SK-N-SH treated with all-trans-retinoic acid at 6 μM for 48 hours (cell line): ENCODE results near the gene DIP2C.
A peak's percentile ranks its signal among the peaks of the same experiment; 100 is the strongest.

Source experiments
- ATAC-seq: fragments of 200-7000 bp; cut with Tn5 transposase; 3 replicates; pipeline ENCODE4 v1.9.1; 2020; ENCODE audit warnings: mild to moderate bottlenecking, moderate library complexity
- ARNTL ChIP-seq: fragments of 450-650 bp; formaldehyde crosslinking; IDR thresholded peaks from 2 replicates; pipeline ENCODE4 v1.5.0; 2020; ENCODE audit warnings: low read depth, mild to moderate bottlenecking, moderate library complexity, borderline replicate concordance
- BACH2 ChIP-seq: fragments of 250-450 bp; sonication (Bioruptor Pico); IDR thresholded peaks from 2 replicates; pipeline ENCODE4 v1.9.0; 2021; ENCODE audit warnings: mild to moderate bottlenecking, borderline replicate concordance
- CSDC2 ChIP-seq: fragments of 250-450 bp; sonication (Bioruptor Pico); IDR thresholded peaks from 2 replicates; pipeline ENCODE4 v1.5.0; 2020; ENCODE audit warnings: mild to moderate bottlenecking, moderate library complexity
- ISL1 ChIP-seq: fragments of 250-450 bp; sonication (Bioruptor Pico); IDR thresholded peaks from 2 replicates; pipeline ENCODE4 v2.1.2; 2022; ENCODE audit warnings: mild to moderate bottlenecking, moderate library complexity
- OSR1 ChIP-seq: fragments of 250-450 bp; sonication (Bioruptor Pico); IDR thresholded peaks from 2 replicates; pipeline ENCODE4 v1.8.0; 2022; ENCODE audit warnings: moderate library complexity, mild to moderate bottlenecking, inconsistent platforms
- RARB ChIP-seq: fragments of 250-450 bp; sonication (Bioruptor Pico); IDR thresholded peaks from 2 replicates; pipeline ENCODE4 v1.8.0; 2021; ENCODE audit warnings: mild to moderate bottlenecking, moderate library complexity
- SNAI2 ChIP-seq: fragments of 250-450 bp; sonication (Bioruptor Pico); IDR thresholded peaks from 2 replicates; pipeline ENCODE4 v1.5.0; 2020; ENCODE audit warnings: mild to moderate bottlenecking, moderate library complexity
- TCF4 ChIP-seq: fragments of 250-450 bp; sonication (Bioruptor Pico); IDR thresholded peaks from 2 replicates; pipeline ENCODE4 v1.8.0; 2021; ENCODE audit warnings: mild to moderate bottlenecking, moderate library complexity, borderline replicate concordance
- ZC3H10 ChIP-seq: fragments of 250-450 bp; sonication (Bioruptor Pico); IDR thresholded peaks from 2 replicates; pipeline ENCODE4 v1.5.1; 2021; ENCODE audit warnings: mild to moderate bottlenecking, moderate library complexity
- ZFP30 ChIP-seq: fragments of 450-650 bp; formaldehyde crosslinking; IDR thresholded peaks from 2 replicates; pipeline ENCODE4 v1.5.0; 2022; ENCODE audit warnings: mild to moderate bottlenecking, moderate library complexity
- ZNF565 ChIP-seq: fragments of 450-650 bp; formaldehyde crosslinking; conservative IDR thresholded peaks from 2 replicates; pipeline ENCODE4 v1.5.0; 2020; ENCODE audit warnings: low read depth, mild to moderate bottlenecking, moderate library complexity
- ZNF70 ChIP-seq: fragments of 450-650 bp; formaldehyde crosslinking; IDR thresholded peaks from 2 replicates; pipeline ENCODE4 v1.5.0; 2020; ENCODE audit warnings: mild to moderate bottlenecking, moderate library complexity
- ZNF8 ChIP-seq: fragments of 450-650 bp; formaldehyde crosslinking; IDR thresholded peaks from 2 replicates; pipeline ENCODE4 v1.5.0; 2020; ENCODE audit warnings: mild to moderate bottlenecking, moderate library complexity
- TF ChIP-seq, protein P1 (sequence below): fragments of 250-450 bp; sonication (Bioruptor Pico); IDR thresholded peaks from 2 replicates; pipeline ENCODE4 v1.5.1; 2020; ENCODE audit warnings: low read depth, mild to moderate bottlenecking, moderate library complexity
- TF ChIP-seq, protein P2 (sequence below): fragments of 250-450 bp; sonication (Bioruptor Pico); IDR thresholded peaks from 2 replicates; pipeline ENCODE4 v1.8.0; 2020; ENCODE audit warnings: mild to moderate bottlenecking, moderate library complexity, borderline replicate concordance
- TF ChIP-seq, protein P3 (sequence below): fragments of 250-450 bp; sonication (Bioruptor Pico); IDR thresholded peaks from 2 replicates; pipeline ENCODE4 v1.5.0; 2020; ENCODE audit warnings: mild to moderate bottlenecking, moderate library complexity
- TF ChIP-seq, protein P4 (sequence below): fragments of 250-450 bp; sonication (Bioruptor Pico); IDR thresholded peaks from 2 replicates; pipeline ENCODE4 v1.5.1; 2021; ENCODE audit warnings: mild to moderate bottlenecking, moderate library complexity
- TF ChIP-seq, protein P5 (sequence below): fragments of 250-450 bp; sonication (Bioruptor Pico); IDR thresholded peaks from 2 replicates; pipeline ENCODE4 v1.8.0; 2021; ENCODE audit warnings: low read depth, mild to moderate bottlenecking, moderate library complexity, borderline replicate concordance

DIP2C gene

DNA sequence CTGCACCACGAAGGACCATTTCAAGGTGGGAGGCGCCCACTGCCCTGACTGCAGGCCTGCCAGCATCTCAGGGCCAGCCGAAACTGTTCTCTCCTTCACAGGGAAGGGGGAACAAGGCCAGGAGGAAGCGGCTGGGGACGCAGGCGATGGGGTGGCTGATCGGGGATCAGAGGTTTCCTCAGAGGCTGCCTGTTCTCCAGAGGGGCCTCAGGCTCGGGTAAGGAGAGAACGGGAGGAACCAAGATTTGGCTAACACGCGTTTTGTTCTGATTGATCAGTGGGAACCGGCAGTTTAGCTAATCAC is 87.9 kb downstream of the DIP2C start:
- ATAC-seq = no peak
- no peak for TF ChIP-seq ISL1
- TF ChIP-seq, protein P1, sequence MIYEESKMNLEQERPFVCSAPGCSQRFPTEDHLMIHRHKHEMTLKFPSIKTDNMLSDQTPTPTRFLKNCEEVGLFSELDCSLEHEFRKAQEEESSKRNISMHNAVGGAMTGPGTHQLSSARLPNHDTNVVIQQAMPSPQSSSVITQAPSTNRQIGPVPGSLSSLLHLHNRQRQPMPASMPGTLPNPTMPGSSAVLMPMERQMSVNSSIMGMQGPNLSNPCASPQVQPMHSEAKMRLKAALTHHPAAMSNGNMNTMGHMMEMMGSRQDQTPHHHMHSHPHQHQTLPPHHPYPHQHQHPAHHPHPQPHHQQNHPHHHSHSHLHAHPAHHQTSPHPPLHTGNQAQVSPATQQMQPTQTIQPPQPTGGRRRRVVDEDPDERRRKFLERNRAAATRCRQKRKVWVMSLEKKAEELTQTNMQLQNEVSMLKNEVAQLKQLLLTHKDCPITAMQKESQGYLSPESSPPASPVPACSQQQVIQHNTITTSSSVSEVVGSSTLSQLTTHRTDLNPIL (CRISPR knock-in tag) = no peak
- no peak for TF ChIP-seq ZNF70 (CRISPR knock-in tag)
- no peak for TF ChIP-seq ZNF565 (CRISPR knock-in tag)
- TF ChIP-seq ZFP30 = no peak
- TF ChIP-seq BACH2 (CRISPR knock-in tag) = no peak
- TF ChIP-seq, protein P2, sequence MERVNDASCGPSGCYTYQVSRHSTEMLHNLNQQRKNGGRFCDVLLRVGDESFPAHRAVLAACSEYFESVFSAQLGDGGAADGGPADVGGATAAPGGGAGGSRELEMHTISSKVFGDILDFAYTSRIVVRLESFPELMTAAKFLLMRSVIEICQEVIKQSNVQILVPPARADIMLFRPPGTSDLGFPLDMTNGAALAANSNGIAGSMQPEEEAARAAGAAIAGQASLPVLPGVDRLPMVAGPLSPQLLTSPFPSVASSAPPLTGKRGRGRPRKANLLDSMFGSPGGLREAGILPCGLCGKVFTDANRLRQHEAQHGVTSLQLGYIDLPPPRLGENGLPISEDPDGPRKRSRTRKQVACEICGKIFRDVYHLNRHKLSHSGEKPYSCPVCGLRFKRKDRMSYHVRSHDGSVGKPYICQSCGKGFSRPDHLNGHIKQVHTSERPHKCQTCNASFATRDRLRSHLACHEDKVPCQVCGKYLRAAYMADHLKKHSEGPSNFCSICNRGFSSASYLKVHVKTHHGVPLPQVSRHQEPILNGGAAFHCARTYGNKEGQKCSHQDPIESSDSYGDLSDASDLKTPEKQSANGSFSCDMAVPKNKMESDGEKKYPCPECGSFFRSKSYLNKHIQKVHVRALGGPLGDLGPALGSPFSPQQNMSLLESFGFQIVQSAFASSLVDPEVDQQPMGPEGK = no peak
- no peak for TF ChIP-seq TCF4 (CRISPR knock-in tag)
- no peak for TF ChIP-seq SNAI2 (CRISPR knock-in tag)
- no peak for TF ChIP-seq ZC3H10

DNA sequence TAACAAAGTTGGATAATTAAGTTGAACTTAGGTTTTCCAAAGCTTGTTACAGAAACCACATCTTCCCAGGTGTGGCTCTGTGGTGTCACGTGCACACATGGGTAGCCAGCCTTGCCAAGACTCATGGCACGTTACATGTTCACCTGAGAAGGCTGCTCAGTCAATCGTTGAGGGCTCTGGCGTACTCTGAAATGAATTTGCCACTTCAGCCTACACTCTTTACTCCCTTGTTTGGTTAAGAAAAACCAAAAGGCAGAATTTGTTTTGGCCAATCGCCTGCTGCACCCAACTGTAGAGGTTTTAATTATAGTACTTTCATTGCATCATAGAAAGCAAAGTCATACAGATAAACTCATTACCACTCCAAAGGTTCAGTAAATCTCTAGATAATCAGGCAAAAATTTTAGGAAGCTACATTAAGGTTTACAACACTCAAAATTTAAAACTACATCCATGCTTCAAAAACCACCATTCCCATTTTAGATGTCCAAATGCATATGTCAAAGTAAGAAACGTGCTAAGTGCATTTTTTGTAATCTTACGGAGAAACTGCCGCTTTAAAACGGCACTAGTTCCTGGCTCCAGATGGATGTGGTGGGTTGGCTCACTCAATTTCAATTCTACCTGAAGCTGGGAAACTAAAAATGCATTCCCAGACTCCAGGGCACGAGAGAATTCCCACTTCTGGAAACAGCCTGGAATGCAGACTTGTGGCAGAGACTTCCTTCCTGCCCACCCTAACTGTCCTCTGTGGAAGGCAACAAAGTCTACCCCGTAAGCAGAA is 88.4 kb downstream of the DIP2C start:
- ATAC-seq = no peak
- peak; percentile 39 for TF ChIP-seq ISL1
- no peak for TF ChIP-seq ZC3H10

DNA sequence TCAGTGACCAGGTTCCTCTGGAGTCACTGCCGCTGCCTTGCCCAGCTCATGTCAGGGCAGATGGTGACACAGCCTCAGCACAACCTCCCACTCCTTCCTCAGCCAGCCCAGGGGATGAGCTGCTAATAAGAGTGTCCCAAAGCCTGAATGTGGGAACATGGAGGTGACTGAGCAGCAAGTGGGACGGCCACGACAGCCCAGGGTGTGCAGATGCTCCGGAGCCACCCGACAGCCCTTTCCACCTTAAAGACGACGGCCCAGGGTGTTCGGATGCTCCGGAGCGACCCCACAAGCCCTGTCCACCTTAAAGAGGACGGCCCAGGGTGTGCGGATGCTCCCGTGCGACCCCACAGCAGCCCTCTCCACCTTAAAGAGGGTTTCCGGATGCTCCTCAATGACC is 89.2 kb downstream of the DIP2C start:
- ATAC-seq = no peak
- TF ChIP-seq ARNTL (CRISPR knock-in tag) (no peak), ZC3H10 (no peak), CSDC2 (CRISPR knock-in tag) (no peak), SNAI2 (CRISPR knock-in tag) (no peak), RARB (CRISPR knock-in tag) (no peak), OSR1 (CRISPR knock-in tag) (no peak), ZNF8 (no peak)
- TF ChIP-seq, protein P2 = no peak
- TF ChIP-seq, protein P3, sequence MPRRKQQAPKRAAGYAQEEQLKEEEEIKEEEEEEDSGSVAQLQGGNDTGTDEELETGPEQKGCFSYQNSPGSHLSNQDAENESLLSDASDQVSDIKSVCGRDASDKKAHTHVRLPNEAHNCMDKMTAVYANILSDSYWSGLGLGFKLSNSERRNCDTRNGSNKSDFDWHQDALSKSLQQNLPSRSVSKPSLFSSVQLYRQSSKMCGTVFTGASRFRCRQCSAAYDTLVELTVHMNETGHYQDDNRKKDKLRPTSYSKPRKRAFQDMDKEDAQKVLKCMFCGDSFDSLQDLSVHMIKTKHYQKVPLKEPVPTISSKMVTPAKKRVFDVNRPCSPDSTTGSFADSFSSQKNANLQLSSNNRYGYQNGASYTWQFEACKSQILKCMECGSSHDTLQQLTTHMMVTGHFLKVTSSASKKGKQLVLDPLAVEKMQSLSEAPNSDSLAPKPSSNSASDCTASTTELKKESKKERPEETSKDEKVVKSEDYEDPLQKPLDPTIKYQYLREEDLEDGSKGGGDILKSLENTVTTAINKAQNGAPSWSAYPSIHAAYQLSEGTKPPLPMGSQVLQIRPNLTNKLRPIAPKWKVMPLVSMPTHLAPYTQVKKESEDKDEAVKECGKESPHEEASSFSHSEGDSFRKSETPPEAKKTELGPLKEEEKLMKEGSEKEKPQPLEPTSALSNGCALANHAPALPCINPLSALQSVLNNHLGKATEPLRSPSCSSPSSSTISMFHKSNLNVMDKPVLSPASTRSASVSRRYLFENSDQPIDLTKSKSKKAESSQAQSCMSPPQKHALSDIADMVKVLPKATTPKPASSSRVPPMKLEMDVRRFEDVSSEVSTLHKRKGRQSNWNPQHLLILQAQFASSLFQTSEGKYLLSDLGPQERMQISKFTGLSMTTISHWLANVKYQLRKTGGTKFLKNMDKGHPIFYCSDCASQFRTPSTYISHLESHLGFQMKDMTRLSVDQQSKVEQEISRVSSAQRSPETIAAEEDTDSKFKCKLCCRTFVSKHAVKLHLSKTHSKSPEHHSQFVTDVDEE (CRISPR knock-in tag) = no peak
- TF ChIP-seq, protein P4, sequence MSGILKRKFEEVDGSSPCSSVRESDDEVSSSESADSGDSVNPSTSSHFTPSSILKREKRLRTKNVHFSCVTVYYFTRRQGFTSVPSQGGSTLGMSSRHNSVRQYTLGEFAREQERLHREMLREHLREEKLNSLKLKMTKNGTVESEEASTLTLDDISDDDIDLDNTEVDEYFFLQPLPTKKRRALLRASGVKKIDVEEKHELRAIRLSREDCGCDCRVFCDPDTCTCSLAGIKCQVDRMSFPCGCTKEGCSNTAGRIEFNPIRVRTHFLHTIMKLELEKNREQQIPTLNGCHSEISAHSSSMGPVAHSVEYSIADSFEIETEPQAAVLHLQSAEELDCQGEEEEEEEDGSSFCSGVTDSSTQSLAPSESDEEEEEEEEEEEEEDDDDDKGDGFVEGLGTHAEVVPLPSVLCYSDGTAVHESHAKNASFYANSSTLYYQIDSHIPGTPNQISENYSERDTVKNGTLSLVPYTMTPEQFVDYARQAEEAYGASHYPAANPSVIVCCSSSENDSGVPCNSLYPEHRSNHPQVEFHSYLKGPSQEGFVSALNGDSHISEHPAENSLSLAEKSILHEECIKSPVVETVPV = no peak
- TF ChIP-seq, protein P5, sequence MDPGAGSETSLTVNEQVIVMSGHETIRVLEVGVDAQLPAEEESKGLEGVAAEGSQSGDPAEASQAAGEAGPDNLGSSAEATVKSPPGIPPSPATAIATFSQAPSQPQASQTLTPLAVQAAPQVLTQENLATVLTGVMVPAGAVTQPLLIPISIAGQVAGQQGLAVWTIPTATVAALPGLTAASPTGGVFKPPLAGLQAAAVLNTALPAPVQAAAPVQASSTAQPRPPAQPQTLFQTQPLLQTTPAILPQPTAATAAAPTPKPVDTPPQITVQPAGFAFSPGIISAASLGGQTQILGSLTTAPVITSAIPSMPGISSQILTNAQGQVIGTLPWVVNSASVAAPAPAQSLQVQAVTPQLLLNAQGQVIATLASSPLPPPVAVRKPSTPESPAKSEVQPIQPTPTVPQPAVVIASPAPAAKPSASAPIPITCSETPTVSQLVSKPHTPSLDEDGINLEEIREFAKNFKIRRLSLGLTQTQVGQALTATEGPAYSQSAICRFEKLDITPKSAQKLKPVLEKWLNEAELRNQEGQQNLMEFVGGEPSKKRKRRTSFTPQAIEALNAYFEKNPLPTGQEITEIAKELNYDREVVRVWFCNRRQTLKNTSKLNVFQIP (CRISPR knock-in tag) = no peak
- TF ChIP-seq, protein P1 (CRISPR knock-in tag) = no peak
